ENCODE results near the gene SYTL3.

The SYTL3 gene

GRCh38 chr6:158793432-158793831 is 143.6 kb downstream of the SYTL3 start:
- no peak for DNase-seq (ENCODE audit: low read depth)

GRCh38 chr6:158795516-158795915 is 145.7 kb downstream of the SYTL3 start:
- DNase-seq (ENCODE audit: low read depth) = no peak

GRCh38 chr6:158796353-158796752 is 146.5 kb downstream of the SYTL3 start:
- no peak for DNase-seq (ENCODE audit: low read depth)

- peak; percentile 60 for DNase-seq (ENCODE audit: low read depth)
Measured at GRCh38 chr6:158797331-158798310, 147.8 kb downstream of the SYTL3 start.

- no peak for DNase-seq (ENCODE audit: low read depth)
Measured at GRCh38 chr6:158798311-158798710, 148.5 kb downstream of the SYTL3 start.

- no peak for DNase-seq (ENCODE audit: low read depth)
Measured at GRCh38 chr6:158799051-158799792, 149.4 kb downstream of the SYTL3 start.

GRCh38 chr6:158801655-158802294 is 151.9 kb downstream of the SYTL3 start:
- DNase-seq (ENCODE audit: low read depth) = no peak

- DNase-seq (ENCODE audit: low read depth) = no peak
Measured at GRCh38 chr6:158803733-158804143, 153.9 kb downstream of the SYTL3 start.

GRCh38 chr6:158804207-158804606 is 154.4 kb downstream of the SYTL3 start:
- DNase-seq (ENCODE audit: low read depth) = no peak

- DNase-seq (ENCODE audit: low read depth) = no peak
Measured at GRCh38 chr6:158805698-158806377, 156.0 kb downstream of the SYTL3 start.

GRCh38 chr6:158807515-158808441 is 157.9 kb downstream of the SYTL3 start:
- no peak for DNase-seq (ENCODE audit: low read depth)

GRCh38 chr6:158808442-158808833 is 158.6 kb downstream of the SYTL3 start:
- no peak for DNase-seq (ENCODE audit: low read depth)

GRCh38 chr6:158808941-158809678 is 159.3 kb downstream of the SYTL3 start:
- DNase-seq (ENCODE audit: low read depth) = no peak

- no peak for DNase-seq (ENCODE audit: low read depth)
Measured at GRCh38 chr6:158810155-158811095, 160.6 kb downstream of the SYTL3 start.

GRCh38 chr6:158812611-158813010 is 162.8 kb downstream of the SYTL3 start:
- DNase-seq (ENCODE audit: low read depth) = no peak

GRCh38 chr6:158813032-158813431 is 163.2 kb downstream of the SYTL3 start:
- DNase-seq (ENCODE audit: low read depth) = no peak

Measured in GM04504 (cell line).